Measurements from ENCODE around the gene DMGDH. TPM values are rescaled to one million over a fixed set of nuclear protein-coding genes. Genes with fewer than 3 reads are reported as not detected.

DMGDH gene
- total RNA-seq, 2 experiments from 2014 or later: 0.50 TPM; not detected in 1

- DNase-seq (no peak), ATAC-seq (ENCODE audit: poor library complexity) (no peak)
- Mint-ChIP-seq H3K9me3 (no peaks in the 10 kb centered on the region), H3K4me3 (no peak overlapping the region), H3K27ac (no peak overlapping the region), H3K36me3 (ENCODE audit: low read depth) (no peaks in the 10 kb centered on the region), H3K27me3 (peaks cover 38% of the 10 kb centered on the region), H3K4me1 (ENCODE audit: low read depth) (no peaks in the 10 kb centered on the region)
- ChIA-PET CTCF (no interaction called here), POLR2A (no interaction called here)
- H3K4me3 ChIP-seq (ENCODE audit: low read length): no peak overlapping the region
- H3K27me3 ChIP-seq (ENCODE audit: control insufficient read depth in 1 of 2, insufficient read depth in 2 of 2, low read length in 2 of 2): peaks cover 7 to 18% of the 10 kb centered on the region in 2 experiments
- no peaks in the 10 kb centered on the region for H3K4me1 ChIP-seq (ENCODE audit: insufficient read depth, low read length)
- intact Hi-C loops (cut with DNase I, micrococcal nuclease): no loop called here
- no peaks in the 10 kb centered on the region for H3K36me3 ChIP-seq (ENCODE audit: insufficient read depth, low read length)
- peaks cover 0 to 7% of the 10 kb centered on the region in 2 experiments for H3K9me3 ChIP-seq (ENCODE audit: control insufficient read depth in 1 of 2, insufficient read depth in 1 of 2, low read length in 2 of 2)
- TF ChIP-seq, protein P1, sequence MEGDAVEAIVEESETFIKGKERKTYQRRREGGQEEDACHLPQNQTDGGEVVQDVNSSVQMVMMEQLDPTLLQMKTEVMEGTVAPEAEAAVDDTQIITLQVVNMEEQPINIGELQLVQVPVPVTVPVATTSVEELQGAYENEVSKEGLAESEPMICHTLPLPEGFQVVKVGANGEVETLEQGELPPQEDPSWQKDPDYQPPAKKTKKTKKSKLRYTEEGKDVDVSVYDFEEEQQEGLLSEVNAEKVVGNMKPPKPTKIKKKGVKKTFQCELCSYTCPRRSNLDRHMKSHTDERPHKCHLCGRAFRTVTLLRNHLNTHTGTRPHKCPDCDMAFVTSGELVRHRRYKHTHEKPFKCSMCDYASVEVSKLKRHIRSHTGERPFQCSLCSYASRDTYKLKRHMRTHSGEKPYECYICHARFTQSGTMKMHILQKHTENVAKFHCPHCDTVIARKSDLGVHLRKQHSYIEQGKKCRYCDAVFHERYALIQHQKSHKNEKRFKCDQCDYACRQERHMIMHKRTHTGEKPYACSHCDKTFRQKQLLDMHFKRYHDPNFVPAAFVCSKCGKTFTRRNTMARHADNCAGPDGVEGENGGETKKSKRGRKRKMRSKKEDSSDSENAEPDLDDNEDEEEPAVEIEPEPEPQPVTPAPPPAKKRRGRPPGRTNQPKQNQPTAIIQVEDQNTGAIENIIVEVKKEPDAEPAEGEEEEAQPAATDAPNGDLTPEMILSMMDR (IDR thresholded peaks at IDR 0.05): no peak
- H3K27ac ChIP-seq (ENCODE audit: low read depth in 1 of 2, low read length in 2 of 2): no peak overlapping the region
Measured at GRCh38 chr5:79074641-79075040, 5.2 kb upstream of the DMGDH start.

DNA sequence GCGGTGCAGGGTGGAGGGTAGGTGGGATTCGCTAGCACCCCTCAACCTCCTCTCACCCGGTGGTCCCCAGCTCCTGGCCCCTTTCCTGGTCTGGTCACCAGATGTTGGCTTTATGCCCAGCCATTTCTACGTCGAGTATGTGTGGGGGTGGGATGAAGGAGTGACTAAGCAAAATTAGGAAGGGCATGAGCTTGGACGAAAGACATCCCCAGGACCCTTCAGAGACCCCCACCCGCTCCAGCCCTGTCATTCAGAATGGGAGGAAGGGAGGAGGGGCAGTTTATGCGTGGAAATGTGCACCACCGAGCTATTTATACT, 835 bp upstream of the DMGDH start:
- intact Hi-C loops (cut with DNase I, micrococcal nuclease): no loop called here
- H3K27me3 ChIP-seq (ENCODE audit: control insufficient read depth in 1 of 2, insufficient read depth in 2 of 2, low read length in 2 of 2): peaks cover 15 to 29% of the 10 kb centered on the region in 2 experiments
- no peak overlapping the region for H3K4me3 ChIP-seq (ENCODE audit: low read length)
- DNase-seq (no peak), ATAC-seq (ENCODE audit: poor library complexity) (no peak)
- peaks cover 0 to 8% of the 10 kb centered on the region in 2 experiments for H3K9me3 ChIP-seq (ENCODE audit: control insufficient read depth in 1 of 2, insufficient read depth in 1 of 2, low read length in 2 of 2)
- ChIA-PET POLR2A (no interaction called here), CTCF (no interaction called here)
- Mint-ChIP-seq H3K27me3 (peaks cover 66% of the 10 kb centered on the region), H3K36me3 (ENCODE audit: low read depth) (no peaks in the 10 kb centered on the region), H3K9me3 (no peaks in the 10 kb centered on the region), H3K4me3 (no peak overlapping the region), H3K27ac (no peak overlapping the region), H3K4me1 (ENCODE audit: low read depth) (no peaks in the 10 kb centered on the region)
- no peak overlapping the region for H3K27ac ChIP-seq (ENCODE audit: low read depth in 1 of 2, low read length in 2 of 2)
- TF ChIP-seq, protein P1 (IDR thresholded peaks at IDR 0.05): no peak
- H3K4me1 ChIP-seq (ENCODE audit: insufficient read depth, low read length): no peaks in the 10 kb centered on the region
- no peaks in the 10 kb centered on the region for H3K36me3 ChIP-seq (ENCODE audit: insufficient read depth, low read length)

- intact Hi-C loops (cut with DNase I, micrococcal nuclease): no loop called here
- Mint-ChIP-seq H3K9me3 (no peaks in the 10 kb centered on the region), H3K27ac (no peak overlapping the region), H3K27me3 (peaks cover 18% of the 10 kb centered on the region), H3K36me3 (ENCODE audit: low read depth) (no peaks in the 10 kb centered on the region), H3K4me1 (ENCODE audit: low read depth) (no peaks in the 10 kb centered on the region), H3K4me3 (no peak overlapping the region)
- ATAC-seq (ENCODE audit: poor library complexity) (no peak), DNase-seq (no peak)
- Histone ChIP-seq H3K4me3 (ENCODE audit: low read length) (no peak overlapping the region), H3K27me3 (ENCODE audit: control insufficient read depth in 1 of 2, insufficient read depth in 2 of 2, low read length in 2 of 2) (peaks cover 6 to 7% of the 10 kb centered on the region in 2 experiments), H3K27ac (ENCODE audit: low read depth in 1 of 2, low read length in 2 of 2) (no peak overlapping the region), H3K9me3 (ENCODE audit: control insufficient read depth in 1 of 2, insufficient read depth in 1 of 2, low read length in 2 of 2) (no peaks in the 10 kb centered on the region), H3K4me1 (ENCODE audit: insufficient read depth, low read length) (no peaks in the 10 kb centered on the region), H3K36me3 (ENCODE audit: insufficient read depth, low read length) (no peaks in the 10 kb centered on the region)
- ChIA-PET POLR2A (no interaction called here), CTCF (no interaction called here)
- TF ChIP-seq, protein P1 (IDR thresholded peaks at IDR 0.05): no peak
Measured at GRCh38 chr5:79062436-79062835, 7.0 kb downstream of the DMGDH start.

Measured in CD4-positive, alpha-beta T cell (primary cell).